ENCODE measurements around the gene GJB5.
A peak's percentile ranks its signal among the peaks of the same experiment; 100 is the strongest.
"Not testable (repeated sequence)": the region's sequence is repeated elsewhere in the genome, so short reads cannot be mapped to it uniquely, and the experiment has no call there.

The GJB5 gene

DNA sequence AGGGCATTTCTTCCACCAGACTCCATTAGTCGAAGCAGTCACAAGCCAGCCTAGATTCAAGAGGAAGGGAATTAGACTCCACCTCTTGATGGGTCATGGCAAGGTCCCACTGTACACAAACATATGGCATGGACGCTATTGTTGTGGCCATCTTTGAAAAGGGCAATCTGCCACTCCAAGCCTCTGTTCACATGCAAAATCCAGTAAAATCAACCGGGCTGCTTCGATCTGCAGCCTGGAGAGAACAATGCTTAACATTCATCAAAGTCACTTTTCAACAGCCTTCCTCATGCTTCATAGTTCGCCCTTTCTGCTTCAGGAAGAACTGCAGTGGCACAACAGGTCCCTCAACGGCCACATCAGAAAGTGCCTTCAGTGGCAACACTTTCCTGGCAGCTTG, 28.0 kb upstream of the GJB5 start:
- no peak overlapping the region for H3K4me3 ChIP-seq (ENCODE audit: low read depth, low read length)
- TF ChIP-seq, protein P1, sequence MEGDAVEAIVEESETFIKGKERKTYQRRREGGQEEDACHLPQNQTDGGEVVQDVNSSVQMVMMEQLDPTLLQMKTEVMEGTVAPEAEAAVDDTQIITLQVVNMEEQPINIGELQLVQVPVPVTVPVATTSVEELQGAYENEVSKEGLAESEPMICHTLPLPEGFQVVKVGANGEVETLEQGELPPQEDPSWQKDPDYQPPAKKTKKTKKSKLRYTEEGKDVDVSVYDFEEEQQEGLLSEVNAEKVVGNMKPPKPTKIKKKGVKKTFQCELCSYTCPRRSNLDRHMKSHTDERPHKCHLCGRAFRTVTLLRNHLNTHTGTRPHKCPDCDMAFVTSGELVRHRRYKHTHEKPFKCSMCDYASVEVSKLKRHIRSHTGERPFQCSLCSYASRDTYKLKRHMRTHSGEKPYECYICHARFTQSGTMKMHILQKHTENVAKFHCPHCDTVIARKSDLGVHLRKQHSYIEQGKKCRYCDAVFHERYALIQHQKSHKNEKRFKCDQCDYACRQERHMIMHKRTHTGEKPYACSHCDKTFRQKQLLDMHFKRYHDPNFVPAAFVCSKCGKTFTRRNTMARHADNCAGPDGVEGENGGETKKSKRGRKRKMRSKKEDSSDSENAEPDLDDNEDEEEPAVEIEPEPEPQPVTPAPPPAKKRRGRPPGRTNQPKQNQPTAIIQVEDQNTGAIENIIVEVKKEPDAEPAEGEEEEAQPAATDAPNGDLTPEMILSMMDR (IDR thresholded peaks at IDR 0.05; ENCODE audit: control insufficient read depth, extremely low read depth, insufficient read depth) = no peak
- DNase-seq (ENCODE audit: low read depth) = no peak

DNA sequence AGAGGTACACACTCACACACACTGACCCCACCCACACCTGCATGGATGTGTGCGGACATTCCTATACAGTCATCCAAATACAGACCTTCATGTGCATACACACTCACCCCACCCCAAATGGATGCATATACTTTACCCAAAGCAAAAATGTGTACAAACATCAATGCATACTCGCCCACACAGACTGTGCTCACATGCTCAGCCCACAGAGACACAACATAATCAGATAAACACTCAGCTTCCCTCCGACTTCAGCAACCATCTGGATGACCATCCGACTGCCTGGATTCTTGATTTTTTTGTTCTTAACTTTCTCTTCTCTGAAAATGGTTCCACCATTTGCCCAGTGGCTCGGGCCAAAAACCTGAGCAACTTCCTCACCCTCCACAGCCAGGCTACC, 24.4 kb upstream of the GJB5 start:
- DNase-seq (ENCODE audit: low read depth) = no peak
- H3K4me3 ChIP-seq (ENCODE audit: low read depth, low read length) = no peak overlapping the region
- TF ChIP-seq, protein P1 (IDR thresholded peaks at IDR 0.05; ENCODE audit: control insufficient read depth, extremely low read depth, insufficient read depth) = no peak

DNA sequence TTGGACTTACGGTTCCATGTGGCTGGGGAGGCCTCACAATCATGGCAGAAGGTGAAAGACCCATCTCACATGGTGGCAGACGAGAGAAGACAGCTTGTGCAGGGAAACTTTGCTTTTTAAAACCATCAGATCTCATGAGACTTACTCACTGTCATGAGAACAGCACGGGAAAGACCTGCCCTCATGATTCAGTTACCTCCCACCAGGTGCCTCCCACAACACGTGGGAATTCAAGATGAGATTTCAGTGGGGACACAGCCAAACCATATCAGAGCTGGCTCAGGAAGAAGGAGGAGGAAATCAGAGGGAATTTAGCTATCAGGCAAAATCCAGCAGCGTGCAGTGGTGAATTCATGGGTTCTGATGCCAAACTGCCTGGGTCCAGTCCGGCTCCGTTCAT, 22.0 kb upstream of the GJB5 start:
- DNase-seq (ENCODE audit: low read depth); H3K4me3 ChIP-seq (ENCODE audit: low read depth, low read length): not testable (repeated sequence)

DNA sequence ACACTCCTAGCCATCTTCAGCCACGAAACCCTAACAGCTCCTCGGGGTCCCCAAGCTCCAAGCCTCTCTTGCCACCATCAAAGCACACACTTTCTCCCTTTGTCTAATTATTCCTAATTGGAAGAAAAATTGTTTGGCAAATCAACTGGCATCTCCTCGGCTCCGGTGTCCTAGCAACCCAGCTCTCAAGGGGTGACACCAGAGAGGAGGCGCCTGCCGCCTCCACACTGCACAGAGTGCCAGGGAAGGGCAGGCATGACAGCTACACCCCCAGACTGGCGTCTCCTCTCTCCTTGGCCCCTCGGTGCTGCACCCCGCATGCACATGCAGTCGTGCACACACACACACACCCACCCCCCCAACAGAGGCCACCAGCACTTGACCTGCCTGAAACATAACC, 18.2 kb upstream of the GJB5 start:
- DNase-seq (ENCODE audit: low read depth) = no peak
- TF ChIP-seq, protein P1 (IDR thresholded peaks at IDR 0.05; ENCODE audit: control insufficient read depth, extremely low read depth, insufficient read depth) = no peak
- H3K4me3 ChIP-seq (ENCODE audit: low read depth, low read length) = no peak overlapping the region

DNA sequence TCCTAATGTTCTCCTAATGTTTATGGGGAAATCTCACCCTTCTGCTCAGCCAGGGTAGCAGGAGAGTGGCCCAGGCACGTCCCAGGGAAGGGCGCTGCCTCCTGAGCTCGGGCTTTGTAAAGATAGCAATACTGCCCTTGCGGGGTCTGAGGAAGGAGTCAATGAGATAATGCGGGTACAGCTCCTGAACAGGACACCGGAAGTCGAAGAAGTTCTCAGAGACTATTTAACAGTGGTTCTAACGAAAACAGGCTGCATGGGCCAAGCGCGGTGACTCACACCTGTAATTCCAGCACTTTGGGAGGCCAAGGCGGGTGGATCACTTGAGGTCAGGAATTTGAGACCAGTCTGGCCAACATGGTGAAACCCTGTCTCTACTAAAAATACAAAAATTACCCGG, 17.6 kb upstream of the GJB5 start:
- not testable (repeated sequence) for DNase-seq (ENCODE audit: low read depth); H3K4me3 ChIP-seq (ENCODE audit: low read depth, low read length)

DNA sequence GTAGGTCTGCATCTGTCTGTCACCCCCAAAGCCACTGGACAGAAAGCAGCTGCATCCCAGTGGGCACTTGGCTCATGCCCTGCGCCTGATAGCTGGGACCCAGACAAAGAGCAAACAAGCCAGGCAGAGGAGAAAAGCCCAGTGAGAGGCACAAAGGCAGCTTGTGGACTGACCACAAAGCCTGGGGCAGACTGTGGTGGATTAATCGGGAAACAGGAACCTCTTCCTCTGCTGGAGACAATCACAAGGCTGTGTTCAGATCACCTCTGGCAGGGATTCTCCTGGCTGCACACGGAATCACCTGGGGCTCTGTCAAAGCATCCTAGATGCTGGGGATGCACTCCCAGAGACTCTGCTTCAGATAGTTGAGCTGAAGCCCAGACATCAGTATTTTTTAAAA, 15.2 kb upstream of the GJB5 start:
- no peak overlapping the region for H3K4me3 ChIP-seq (ENCODE audit: low read depth, low read length)
- DNase-seq (ENCODE audit: low read depth) = no peak
- TF ChIP-seq, protein P1 (IDR thresholded peaks at IDR 0.05; ENCODE audit: control insufficient read depth, extremely low read depth, insufficient read depth) = no peak

DNA sequence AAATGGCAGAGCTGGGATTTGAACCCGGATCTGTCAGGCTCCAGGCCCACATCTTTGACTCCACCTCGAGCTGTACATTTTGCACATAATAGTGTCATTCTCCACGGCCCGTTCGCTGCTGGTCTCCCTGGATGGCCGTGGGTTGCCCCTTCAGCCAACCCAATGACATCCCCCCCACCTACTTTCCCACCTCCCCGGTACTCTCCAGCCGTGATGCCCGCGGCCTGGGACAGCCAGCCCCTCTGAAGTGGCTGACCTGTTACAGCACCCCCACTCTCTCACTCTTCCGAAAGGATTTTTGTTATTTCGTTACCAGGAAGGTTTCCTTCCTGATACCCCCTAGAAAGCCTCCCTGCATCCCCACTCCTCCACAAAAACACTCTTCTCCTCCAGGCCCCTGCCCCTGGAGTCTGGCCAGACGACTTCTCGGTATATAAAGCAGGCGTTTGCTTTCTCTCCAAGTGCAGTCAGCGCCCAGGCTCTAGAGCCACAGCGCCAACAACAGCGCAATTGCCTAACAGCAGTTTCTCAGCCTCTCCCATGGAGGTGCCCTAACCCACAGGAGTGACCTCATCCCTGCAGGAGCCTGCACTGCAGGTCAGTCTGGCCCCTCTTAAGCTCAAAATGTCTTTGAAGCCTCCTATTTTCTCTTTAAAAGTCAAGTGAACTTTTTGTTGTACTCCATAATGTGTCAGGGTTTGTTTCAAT, 14.5 kb upstream of the GJB5 start:
- H3K4me3 ChIP-seq (ENCODE audit: low read depth, low read length) = no peak overlapping the region
- DNase-seq (ENCODE audit: low read depth) = no peak
- TF ChIP-seq, protein P1 (IDR thresholded peaks at IDR 0.05; ENCODE audit: control insufficient read depth, extremely low read depth, insufficient read depth) = 0 out of 2 replicates have a peak, but pooled peaks have one; percentile 8

DNA sequence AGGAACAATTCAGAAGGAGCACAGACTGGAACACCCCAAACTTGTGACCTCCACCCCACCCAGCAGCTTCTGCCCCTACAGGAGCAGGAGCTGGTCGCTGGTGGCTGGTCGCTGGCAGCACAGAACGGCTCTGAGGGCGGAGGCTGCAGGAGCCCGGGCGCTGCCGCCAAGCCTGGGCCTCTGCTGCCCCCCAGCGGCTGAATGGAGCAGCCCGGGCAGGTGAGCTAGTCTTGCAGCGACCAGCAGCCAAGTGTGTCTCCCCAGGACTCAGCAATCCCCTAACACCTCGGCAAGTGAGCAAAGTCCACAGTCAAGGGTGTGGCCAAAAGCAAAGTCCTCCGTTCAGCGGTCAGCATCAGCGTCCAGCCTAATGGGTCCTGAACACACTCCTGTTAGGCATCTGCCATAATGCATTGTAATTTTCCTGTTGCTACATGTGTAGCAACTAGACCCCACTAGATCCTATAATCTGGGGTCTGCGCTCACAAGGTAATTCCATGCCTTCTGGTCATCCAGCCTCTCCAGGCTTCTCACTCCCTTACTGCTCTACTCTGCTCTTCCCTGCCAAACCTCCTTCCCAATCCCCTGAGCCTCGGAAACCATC, 12.1 kb upstream of the GJB5 start:
- no peak for DNase-seq (ENCODE audit: low read depth)
- H3K4me3 ChIP-seq (ENCODE audit: low read depth, low read length) = no peak overlapping the region
- TF ChIP-seq, protein P1 (IDR thresholded peaks at IDR 0.05; ENCODE audit: control insufficient read depth, extremely low read depth, insufficient read depth) = peak; percentile 90

All from LNCaP clone FGC (cell line).